Liver (tissue), 9 donors: Measurements from ENCODE around the gene MTHFD2L. TPM values are rescaled to one million over a fixed set of nuclear protein-coding genes. Genes with fewer than 3 reads are reported as not detected.

ENCODE experiments used
- DNase-seq: peaks from one replicate; pipeline ENCODE4 v3.0.0-alpha.2; 2017; ENCODE audit warnings: low spot score
- H3K27ac ChIP-seq, 2 donors: one replicate each; pipeline ENCODE4 v1.7.0; 2013; ENCODE audit warnings: inconsistent platforms in 2 of 2, low read length in 2 of 2, control low read depth in 1 of 2, low read depth in 1 of 2, mild to moderate bottlenecking in 1 of 2
- H3K27me3 ChIP-seq, 4 donors: one replicate each; pipeline versions ENCODE4 v1.6.1 to v1.7.0; 2013; ENCODE audit warnings: low read length in 3 of 4, inconsistent platforms in 1 of 4, mild to moderate bottlenecking in 1 of 4, moderate library complexity in 1 of 4; ENCODE audit not compliant: control insufficient read depth in 4 of 4, insufficient read depth in 4 of 4
- H3K36me3 ChIP-seq, 4 donors: one replicate each; pipeline versions ENCODE4 v1.6.1 to v1.7.0; 2013; ENCODE audit warnings: low read length in 3 of 4, mild to moderate bottlenecking in 3 of 4, low read depth in 1 of 4, moderate library complexity in 1 of 4; ENCODE audit not compliant: control insufficient read depth in 4 of 4, insufficient read depth in 3 of 4
- H3K4me1 ChIP-seq, 4 donors: one replicate each; pipeline versions ENCODE4 v1.6.1 to v1.7.0; 2013; ENCODE audit warnings: low read length in 3 of 4, mild to moderate bottlenecking in 3 of 4, moderate library complexity in 1 of 4; ENCODE audit not compliant: control insufficient read depth in 4 of 4, insufficient read depth in 4 of 4
- H3K4me3 ChIP-seq, 3 donors: one replicate each; pipeline versions ENCODE4 v1.6.1 to v1.7.0; 2013; ENCODE audit warnings: low read length in 3 of 3, control low read depth in 1 of 3, low read depth in 1 of 3, mild to moderate bottlenecking in 1 of 3
- H3K9ac ChIP-seq, 2 donors: one replicate each; pipeline ENCODE4 v1.7.0; 2013; ENCODE audit warnings: low read length in 2 of 2, mild to moderate bottlenecking in 2 of 2, moderate library complexity in 2 of 2, control low read depth in 1 of 2, low read depth in 1 of 2
- H3K9me3 ChIP-seq, 4 donors: one replicate each; pipeline versions ENCODE4 v1.6.1 to v1.7.0; 2013; ENCODE audit warnings: low read length in 3 of 4; ENCODE audit not compliant: control insufficient read depth in 4 of 4
- EGR1 ChIP-seq, 2 donors: IDR thresholded peaks; 2 replicates each; pipeline ENCODE4 v1.6.1; 2016 to 2018; ENCODE audit warnings: antibody characterized with exemption in 2 of 2, low read depth in 2 of 2
- FOXA1 ChIP-seq: IDR thresholded peaks from 2 replicates; pipeline ENCODE4 v1.6.1; 2016; ENCODE audit warnings: antibody characterized with exemption
- FOXA2 ChIP-seq: IDR thresholded peaks from 2 replicates; pipeline ENCODE4 v1.6.1; 2016; ENCODE audit warnings: antibody characterized with exemption
- GABPA ChIP-seq, 2 donors: IDR thresholded peaks in 1 of 2; conservative IDR thresholded peaks in 1 of 2; 2 replicates each; pipeline ENCODE4 v1.6.1; 2016; ENCODE audit warnings: antibody characterized with exemption in 2 of 2, mild to moderate bottlenecking in 1 of 2, moderate library complexity in 1 of 2
- HNF4A ChIP-seq, 2 donors: conservative IDR thresholded peaks; 2 replicates each; pipeline ENCODE4 v1.6.1; 2016; ENCODE audit warnings: antibody characterized with exemption in 2 of 2, mild to moderate bottlenecking in 2 of 2
- HNF4G ChIP-seq: IDR thresholded peaks from 2 replicates; pipeline ENCODE4 v1.6.1; 2016; ENCODE audit warnings: antibody characterized with exemption
- JUND ChIP-seq, 2 donors: IDR thresholded peaks; 2 replicates each; pipeline ENCODE4 v1.6.1; 2016; ENCODE audit warnings: antibody characterized with exemption in 2 of 2
- NR2F2 ChIP-seq: IDR thresholded peaks from 2 replicates; pipeline ENCODE4 v1.6.1; 2016; ENCODE audit warnings: antibody characterized with exemption
- RAD21 ChIP-seq, 2 donors: IDR thresholded peaks; 2 replicates each; pipeline ENCODE4 v1.6.1; 2016; ENCODE audit warnings: antibody characterized with exemption in 2 of 2, mild to moderate bottlenecking in 2 of 2
- RXRA ChIP-seq, 2 donors: IDR thresholded peaks; 2 replicates each; pipeline ENCODE4 v1.6.1; 2017 to 2018; ENCODE audit warnings: antibody characterized with exemption in 2 of 2, mild to moderate bottlenecking in 1 of 2
- SP1 ChIP-seq: IDR thresholded peaks from 2 replicates; pipeline ENCODE4 v1.6.1; 2018; ENCODE audit warnings: antibody characterized with exemption, mild to moderate bottlenecking
- TAF1 ChIP-seq: conservative IDR thresholded peaks from 2 replicates; pipeline ENCODE4 v1.6.1; 2016; ENCODE audit warnings: antibody characterized with exemption, mild to moderate bottlenecking
- YY1 ChIP-seq: IDR thresholded peaks from 2 replicates; pipeline ENCODE4 v1.6.1; 2016; ENCODE audit warnings: antibody characterized with exemption, mild to moderate bottlenecking
- WGBS: extraction: QIAGEN DNeasy Blood & Tissue Kit; methylation state at CpG from one replicate; pipeline ENCODE4 v1.1.7; 2013; 5-methylcytosine and 5-hydroxymethylcytosine counted together
- polyA plus RNA-seq, 2 donors: library from polyadenylated mRNA; stranded (reverse) in 1 of 2; unstranded in 1 of 2; fragments of 200-250 nt in 1 of 2; fragments of >200 nt in 1 of 2; fragmentation: Nextera tagmentation in 1 of 2; extraction: Ambion mirVana in 1 of 2; gene quantifications; one replicate each; pipeline versions ENCODE4 v1.2.1 to v1.2.3, GENCODE V29; 2013 to 2015
- total RNA-seq, 2 donors: library from RNA; depleted of rRNA; stranded (reverse); fragments of >200 nt; gene quantifications; one replicate each; pipeline ENCODE4 v1.2.3, GENCODE V29; 2014
- TF ChIP-seq, protein P1 (sequence below): IDR thresholded peaks from 2 replicates; pipeline ENCODE4 v1.6.1; 2016; ENCODE audit warnings: antibody characterized with exemption, mild to moderate bottlenecking
- TF ChIP-seq, protein P2 (sequence below): IDR thresholded peaks from 2 replicates; pipeline ENCODE4 v1.6.1; 2016; ENCODE audit warnings: antibody characterized with exemption
- TF ChIP-seq, protein P3 (sequence below): IDR thresholded peaks from 2 replicates; pipeline ENCODE4 v1.6.1; 2016; ENCODE audit warnings: antibody characterized with exemption
- TF ChIP-seq, protein P4 (sequence below): fragments of 150-350 bp; IDR thresholded peaks from 2 replicates; pipeline ENCODE4 v1.5.1; 2017; ENCODE audit warnings: improper control_type of control experiment, low read depth, low read length; ENCODE audit not compliant: missing input control
- TF ChIP-seq, protein P5 (sequence below): IDR thresholded peaks from 2 replicates; pipeline ENCODE4 v1.6.1; 2016; ENCODE audit warnings: antibody characterized with exemption
- donor health status: healthy.
- donor health status: healthy.
- donor health status: healthy.
- donor health status: healthy.
- donor health status: healthy.

Gene MTHFD2L
- total and polyA plus RNA-seq, 4 donors: 7.4 to 51.5 (median 31.1) TPM

DNA sequence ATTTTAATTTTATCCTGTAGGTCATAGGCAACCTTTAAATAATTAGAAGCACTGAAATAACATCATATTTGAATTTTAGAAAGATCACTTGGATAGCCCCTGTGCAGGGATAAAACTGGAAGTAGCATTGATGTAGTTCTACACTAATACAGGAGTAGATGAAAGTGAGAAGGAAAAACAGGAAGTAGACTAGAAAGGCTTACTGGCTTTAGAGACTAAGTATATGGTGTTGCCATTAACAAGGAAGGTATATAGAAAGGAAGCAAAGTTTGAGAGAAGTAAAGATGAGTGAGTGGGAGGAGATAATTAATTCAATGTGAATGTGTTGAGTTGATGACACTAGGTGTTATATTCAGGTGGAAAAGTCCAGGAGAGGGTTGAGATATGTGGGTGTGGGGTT is 77.2 kb downstream of the MTHFD2L start:
- no peak overlapping the region for H3K27ac ChIP-seq
- TF ChIP-seq, protein P1, sequence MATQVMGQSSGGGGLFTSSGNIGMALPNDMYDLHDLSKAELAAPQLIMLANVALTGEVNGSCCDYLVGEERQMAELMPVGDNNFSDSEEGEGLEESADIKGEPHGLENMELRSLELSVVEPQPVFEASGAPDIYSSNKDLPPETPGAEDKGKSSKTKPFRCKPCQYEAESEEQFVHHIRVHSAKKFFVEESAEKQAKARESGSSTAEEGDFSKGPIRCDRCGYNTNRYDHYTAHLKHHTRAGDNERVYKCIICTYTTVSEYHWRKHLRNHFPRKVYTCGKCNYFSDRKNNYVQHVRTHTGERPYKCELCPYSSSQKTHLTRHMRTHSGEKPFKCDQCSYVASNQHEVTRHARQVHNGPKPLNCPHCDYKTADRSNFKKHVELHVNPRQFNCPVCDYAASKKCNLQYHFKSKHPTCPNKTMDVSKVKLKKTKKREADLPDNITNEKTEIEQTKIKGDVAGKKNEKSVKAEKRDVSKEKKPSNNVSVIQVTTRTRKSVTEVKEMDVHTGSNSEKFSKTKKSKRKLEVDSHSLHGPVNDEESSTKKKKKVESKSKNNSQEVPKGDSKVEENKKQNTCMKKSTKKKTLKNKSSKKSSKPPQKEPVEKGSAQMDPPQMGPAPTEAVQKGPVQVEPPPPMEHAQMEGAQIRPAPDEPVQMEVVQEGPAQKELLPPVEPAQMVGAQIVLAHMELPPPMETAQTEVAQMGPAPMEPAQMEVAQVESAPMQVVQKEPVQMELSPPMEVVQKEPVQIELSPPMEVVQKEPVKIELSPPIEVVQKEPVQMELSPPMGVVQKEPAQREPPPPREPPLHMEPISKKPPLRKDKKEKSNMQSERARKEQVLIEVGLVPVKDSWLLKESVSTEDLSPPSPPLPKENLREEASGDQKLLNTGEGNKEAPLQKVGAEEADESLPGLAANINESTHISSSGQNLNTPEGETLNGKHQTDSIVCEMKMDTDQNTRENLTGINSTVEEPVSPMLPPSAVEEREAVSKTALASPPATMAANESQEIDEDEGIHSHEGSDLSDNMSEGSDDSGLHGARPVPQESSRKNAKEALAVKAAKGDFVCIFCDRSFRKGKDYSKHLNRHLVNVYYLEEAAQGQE: no peak
- TF ChIP-seq, protein P2, sequence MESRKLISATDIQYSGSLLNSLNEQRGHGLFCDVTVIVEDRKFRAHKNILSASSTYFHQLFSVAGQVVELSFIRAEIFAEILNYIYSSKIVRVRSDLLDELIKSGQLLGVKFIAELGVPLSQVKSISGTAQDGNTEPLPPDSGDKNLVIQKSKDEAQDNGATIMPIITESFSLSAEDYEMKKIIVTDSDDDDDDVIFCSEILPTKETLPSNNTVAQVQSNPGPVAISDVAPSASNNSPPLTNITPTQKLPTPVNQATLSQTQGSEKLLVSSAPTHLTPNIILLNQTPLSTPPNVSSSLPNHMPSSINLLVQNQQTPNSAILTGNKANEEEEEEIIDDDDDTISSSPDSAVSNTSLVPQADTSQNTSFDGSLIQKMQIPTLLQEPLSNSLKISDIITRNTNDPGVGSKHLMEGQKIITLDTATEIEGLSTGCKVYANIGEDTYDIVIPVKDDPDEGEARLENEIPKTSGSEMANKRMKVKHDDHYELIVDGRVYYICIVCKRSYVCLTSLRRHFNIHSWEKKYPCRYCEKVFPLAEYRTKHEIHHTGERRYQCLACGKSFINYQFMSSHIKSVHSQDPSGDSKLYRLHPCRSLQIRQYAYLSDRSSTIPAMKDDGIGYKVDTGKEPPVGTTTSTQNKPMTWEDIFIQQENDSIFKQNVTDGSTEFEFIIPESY: no peak
- TF ChIP-seq, protein P3, sequence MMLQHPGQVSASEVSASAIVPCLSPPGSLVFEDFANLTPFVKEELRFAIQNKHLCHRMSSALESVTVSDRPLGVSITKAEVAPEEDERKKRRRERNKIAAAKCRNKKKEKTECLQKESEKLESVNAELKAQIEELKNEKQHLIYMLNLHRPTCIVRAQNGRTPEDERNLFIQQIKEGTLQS: no peak
- TF ChIP-seq RXRA (IDR thresholded peaks at IDR 0.05) (no peak), HNF4G (no peak)
- H3K9me3 ChIP-seq: no peaks in the 10 kb centered on the region
- no peak overlapping the region for H3K4me3 ChIP-seq
- no peak for DNase-seq
- H3K27me3 ChIP-seq: no peaks in the 10 kb centered on the region
- no peaks in the 10 kb centered on the region for H3K36me3 ChIP-seq
- no peaks in the 10 kb centered on the region for H3K4me1 ChIP-seq
- no peak overlapping the region for H3K9ac ChIP-seq

DNA sequence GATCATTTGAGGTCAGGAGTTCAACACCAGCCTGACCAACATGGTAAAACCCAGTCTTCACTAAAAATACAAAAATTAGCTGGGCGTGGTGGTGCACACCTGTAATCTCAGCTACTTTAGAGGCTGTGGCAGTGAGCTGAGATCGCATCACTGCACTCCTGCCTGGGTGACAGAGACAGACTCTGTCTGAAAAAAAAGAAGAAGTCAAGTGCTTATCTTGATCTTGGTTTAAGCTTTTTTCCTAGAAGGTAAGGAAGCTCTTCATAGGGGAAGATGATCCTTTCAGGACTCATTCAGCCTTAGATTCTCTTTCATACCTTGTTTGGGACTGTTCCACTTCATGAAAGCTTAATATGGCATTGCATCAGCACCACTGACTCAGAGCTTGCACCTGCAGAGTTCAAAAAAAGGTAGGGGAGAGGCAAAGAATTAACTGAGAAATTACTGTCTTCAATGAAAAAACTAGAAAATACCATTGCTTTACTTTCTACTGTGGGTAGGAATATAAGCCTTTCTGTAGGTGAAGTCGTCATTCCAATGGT is 79.6 kb downstream of the MTHFD2L start:
- Histone ChIP-seq H3K36me3 (no peaks in the 10 kb centered on the region), H3K9me3 (no peaks in the 10 kb centered on the region), H3K9ac (no peak overlapping the region), H3K4me1 (no peaks in the 10 kb centered on the region), H3K4me3 (no peak overlapping the region), H3K27ac (no peak overlapping the region), H3K27me3 (no peaks in the 10 kb centered on the region)
- 79% methylated on average over 3 of the region's 3 CpGs for WGBS
- DNase-seq: no peak
- TF ChIP-seq, protein P2: no peak
- no peak for TF ChIP-seq HNF4A (conservative IDR thresholded peaks at IDR 0.05)
- TF ChIP-seq RXRA (IDR thresholded peaks at IDR 0.05): no peak
- no peak for TF ChIP-seq GABPA (IDR thresholded peaks at IDR 0.05 in 1 of 2, conservative IDR thresholded peaks at IDR 0.05 in 1 of 2)
- no peak for TF ChIP-seq TAF1
- TF ChIP-seq SP1: no peak
- no peak for TF ChIP-seq EGR1 (IDR thresholded peaks at IDR 0.05; ENCODE audit: low read depth in 2 of 2)
- TF ChIP-seq FOXA1: no peak
- no peak for TF ChIP-seq NR2F2
- TF ChIP-seq, protein P3: no peak
- TF ChIP-seq HNF4G: no peak
- TF ChIP-seq, protein P1: no peak
- TF ChIP-seq RAD21 (IDR thresholded peaks at IDR 0.05): no peak
- TF ChIP-seq JUND (IDR thresholded peaks at IDR 0.05): no peak
- no peak for TF ChIP-seq FOXA2
- TF ChIP-seq YY1: no peak
- TF ChIP-seq, protein P4, sequence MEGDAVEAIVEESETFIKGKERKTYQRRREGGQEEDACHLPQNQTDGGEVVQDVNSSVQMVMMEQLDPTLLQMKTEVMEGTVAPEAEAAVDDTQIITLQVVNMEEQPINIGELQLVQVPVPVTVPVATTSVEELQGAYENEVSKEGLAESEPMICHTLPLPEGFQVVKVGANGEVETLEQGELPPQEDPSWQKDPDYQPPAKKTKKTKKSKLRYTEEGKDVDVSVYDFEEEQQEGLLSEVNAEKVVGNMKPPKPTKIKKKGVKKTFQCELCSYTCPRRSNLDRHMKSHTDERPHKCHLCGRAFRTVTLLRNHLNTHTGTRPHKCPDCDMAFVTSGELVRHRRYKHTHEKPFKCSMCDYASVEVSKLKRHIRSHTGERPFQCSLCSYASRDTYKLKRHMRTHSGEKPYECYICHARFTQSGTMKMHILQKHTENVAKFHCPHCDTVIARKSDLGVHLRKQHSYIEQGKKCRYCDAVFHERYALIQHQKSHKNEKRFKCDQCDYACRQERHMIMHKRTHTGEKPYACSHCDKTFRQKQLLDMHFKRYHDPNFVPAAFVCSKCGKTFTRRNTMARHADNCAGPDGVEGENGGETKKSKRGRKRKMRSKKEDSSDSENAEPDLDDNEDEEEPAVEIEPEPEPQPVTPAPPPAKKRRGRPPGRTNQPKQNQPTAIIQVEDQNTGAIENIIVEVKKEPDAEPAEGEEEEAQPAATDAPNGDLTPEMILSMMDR: no peak
- TF ChIP-seq, protein P5, sequence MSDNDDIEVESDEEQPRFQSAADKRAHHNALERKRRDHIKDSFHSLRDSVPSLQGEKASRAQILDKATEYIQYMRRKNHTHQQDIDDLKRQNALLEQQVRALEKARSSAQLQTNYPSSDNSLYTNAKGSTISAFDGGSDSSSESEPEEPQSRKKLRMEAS: no peak
